ENCODE measurements around the gene RBM26.

Gene RBM26

GRCh38 chr13:79423340-79423739 is 17.3 kb upstream of the RBM26 start:
- no peak for DNase-seq (ENCODE audit: low spot score)
- TF ChIP-seq CTCF (IDR thresholded peaks at IDR 0.05; ENCODE audit: extremely low read depth, missing control alignments), result no peak

- TF ChIP-seq CTCF (IDR thresholded peaks at IDR 0.05; ENCODE audit: extremely low read depth, missing control alignments), result no peak
Measured at GRCh38 chr13:79419365-79419764, 13.3 kb upstream of the RBM26 start.

GRCh38 chr13:79417741-79418140 is 11.7 kb upstream of the RBM26 start:
- no peak for DNase-seq (ENCODE audit: low spot score)
- no peak for TF ChIP-seq CTCF (IDR thresholded peaks at IDR 0.05; ENCODE audit: extremely low read depth, missing control alignments)

More at GRCh38 chr13:79419365-79419764, 13.3 kb upstream of the RBM26 start:
- DNase-seq (ENCODE audit: low spot score), result no peak

GRCh38 chr13:79413521-79413920 is 7.5 kb upstream of the RBM26 start:
- no peak for DNase-seq (ENCODE audit: low spot score)
- no peak for TF ChIP-seq CTCF (IDR thresholded peaks at IDR 0.05; ENCODE audit: extremely low read depth, missing control alignments)

- DNase-seq (ENCODE audit: low spot score), result no peak
- TF ChIP-seq CTCF (IDR thresholded peaks at IDR 0.05; ENCODE audit: extremely low read depth, missing control alignments), result no peak
Measured at GRCh38 chr13:79409828-79410227, 3.8 kb upstream of the RBM26 start.

GRCh38 chr13:79407349-79407979 is 1.4 kb upstream of the RBM26 start:
- no peak for DNase-seq (ENCODE audit: low spot score)
- no peak for TF ChIP-seq CTCF (IDR thresholded peaks at IDR 0.05; ENCODE audit: extremely low read depth, missing control alignments)

GRCh38 chr13:79406597-79406908 is 498 bp upstream of the RBM26 start:
- no peak for TF ChIP-seq CTCF (IDR thresholded peaks at IDR 0.05; ENCODE audit: extremely low read depth, missing control alignments)
- no peak for DNase-seq (ENCODE audit: low spot score)

Measured in GM20000 (cell line).